PC-3 (cell line): ENCODE measurements around the gene ABCC5.

Source experiments
- CTCF ChIP-seq: fragments of 300-600 bp; sonication (generic); conservative IDR thresholded peaks from 2 replicates; pipeline ENCODE4 v1.5.1; 2017; ENCODE audit warnings: antibody characterized with exemption, low read depth, mild to moderate bottlenecking, low read length
- EZH2 ChIP-seq: fragments of 300-600 bp; sonication (generic); IDR thresholded peaks from one replicate; pipeline ENCODE4 v1.6.1; 2017; ENCODE audit warnings: antibody characterized with exemption, mild to moderate bottlenecking, low read length; ENCODE audit not compliant: unreplicated experiment

GRCh38 chr3:183920416-183920815, 97.3 kb downstream of the ABCC5 start:
- TF ChIP-seq CTCF (no peak), EZH2 (no peak)
